ENCODE measurements around the gene ALDOC. TPM values are rescaled to one million over a fixed set of nuclear protein-coding genes. Genes with fewer than 3 reads are reported as not detected.

Gene ALDOC
- total and polyA plus RNA-seq, 2 experiments from 2014 or later: 33.5 to 157 TPM

DNA sequence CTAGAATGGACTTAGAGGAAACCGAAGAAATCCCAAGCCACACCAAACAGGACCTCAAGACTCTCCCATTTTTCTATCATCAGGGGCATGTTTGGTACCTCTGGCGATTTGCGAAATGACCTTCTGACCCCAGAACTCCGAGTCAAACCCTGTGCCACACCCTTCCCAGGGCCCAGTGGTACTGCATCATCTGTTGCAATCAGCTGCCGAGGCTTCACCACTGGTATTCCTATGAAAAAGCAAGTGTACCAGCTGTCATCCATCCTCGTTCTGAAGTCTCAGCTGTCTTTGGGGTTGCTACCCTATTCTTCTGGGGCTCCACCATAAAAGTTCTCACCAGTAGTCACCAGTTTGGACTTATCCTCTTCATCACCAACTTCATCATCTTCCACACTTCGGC is 39.6 kb upstream of the ALDOC start (continued):
- TF ChIP-seq, protein P1, sequence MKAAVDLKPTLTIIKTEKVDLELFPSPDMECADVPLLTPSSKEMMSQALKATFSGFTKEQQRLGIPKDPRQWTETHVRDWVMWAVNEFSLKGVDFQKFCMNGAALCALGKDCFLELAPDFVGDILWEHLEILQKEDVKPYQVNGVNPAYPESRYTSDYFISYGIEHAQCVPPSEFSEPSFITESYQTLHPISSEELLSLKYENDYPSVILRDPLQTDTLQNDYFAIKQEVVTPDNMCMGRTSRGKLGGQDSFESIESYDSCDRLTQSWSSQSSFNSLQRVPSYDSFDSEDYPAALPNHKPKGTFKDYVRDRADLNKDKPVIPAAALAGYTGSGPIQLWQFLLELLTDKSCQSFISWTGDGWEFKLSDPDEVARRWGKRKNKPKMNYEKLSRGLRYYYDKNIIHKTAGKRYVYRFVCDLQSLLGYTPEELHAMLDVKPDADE (IDR thresholded peaks at IDR 0.05): no peak
- TF ChIP-seq STAT1 (IDR thresholded peaks at IDR 0.05; ENCODE audit: unreplicated experiment): no peak
- no peak for TF ChIP-seq ZNF114 (CRISPR knock-in tag; IDR thresholded peaks at IDR 0.05)
- TF ChIP-seq, protein P2, sequence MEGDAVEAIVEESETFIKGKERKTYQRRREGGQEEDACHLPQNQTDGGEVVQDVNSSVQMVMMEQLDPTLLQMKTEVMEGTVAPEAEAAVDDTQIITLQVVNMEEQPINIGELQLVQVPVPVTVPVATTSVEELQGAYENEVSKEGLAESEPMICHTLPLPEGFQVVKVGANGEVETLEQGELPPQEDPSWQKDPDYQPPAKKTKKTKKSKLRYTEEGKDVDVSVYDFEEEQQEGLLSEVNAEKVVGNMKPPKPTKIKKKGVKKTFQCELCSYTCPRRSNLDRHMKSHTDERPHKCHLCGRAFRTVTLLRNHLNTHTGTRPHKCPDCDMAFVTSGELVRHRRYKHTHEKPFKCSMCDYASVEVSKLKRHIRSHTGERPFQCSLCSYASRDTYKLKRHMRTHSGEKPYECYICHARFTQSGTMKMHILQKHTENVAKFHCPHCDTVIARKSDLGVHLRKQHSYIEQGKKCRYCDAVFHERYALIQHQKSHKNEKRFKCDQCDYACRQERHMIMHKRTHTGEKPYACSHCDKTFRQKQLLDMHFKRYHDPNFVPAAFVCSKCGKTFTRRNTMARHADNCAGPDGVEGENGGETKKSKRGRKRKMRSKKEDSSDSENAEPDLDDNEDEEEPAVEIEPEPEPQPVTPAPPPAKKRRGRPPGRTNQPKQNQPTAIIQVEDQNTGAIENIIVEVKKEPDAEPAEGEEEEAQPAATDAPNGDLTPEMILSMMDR (conservative IDR thresholded peaks at IDR 0.05; ENCODE audit: low read depth in 2 of 2): no peak
- no peak for TF ChIP-seq NANOG (IDR thresholded peaks at IDR 0.05; ENCODE audit: borderline replicate concordance)

DNA sequence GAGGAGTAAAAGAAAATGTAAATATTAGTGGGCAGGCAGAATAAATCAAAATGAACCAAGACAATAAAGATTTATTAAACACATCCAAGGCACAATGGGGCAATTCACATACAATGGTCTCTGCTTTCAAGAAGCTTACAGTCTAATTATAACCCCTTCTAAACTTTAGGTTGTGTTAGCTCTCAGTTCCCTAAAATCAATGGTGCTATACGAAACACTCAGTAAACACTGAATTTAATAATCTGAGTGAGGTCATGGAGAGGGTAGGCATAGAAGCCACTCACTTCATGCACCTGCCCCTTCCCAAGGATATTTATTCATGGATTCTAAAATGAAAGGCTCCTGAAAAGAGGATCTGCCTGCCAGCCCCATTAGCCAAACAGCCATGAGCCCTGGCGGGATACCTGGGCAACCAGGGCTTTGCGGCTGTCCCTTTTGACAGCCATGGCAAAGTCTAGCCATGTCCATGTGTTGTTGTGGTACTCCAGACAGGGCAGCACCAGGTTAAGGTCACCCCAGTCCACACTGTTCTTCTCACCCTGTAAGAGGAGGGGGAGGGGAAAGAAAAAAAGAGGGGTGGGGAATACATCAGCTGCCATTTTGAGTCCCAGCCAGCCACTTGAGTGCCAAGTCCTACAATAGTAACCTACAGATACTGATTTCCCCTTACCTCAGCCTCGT is 38.7 kb upstream of the ALDOC start:
- H3K79me2 ChIP-seq (replicated peaks; ENCODE audit: insufficient read depth): no peaks in the 10 kb centered on the region
- no peak for ATAC-seq
- H3K27ac ChIP-seq (ENCODE audit: low read depth): no peak overlapping the region
- Mint-ChIP-seq H3K36me3 (ENCODE audit: low read depth) (peaks cover 93% of the 10 kb centered on the region), H3K4me1 (no peaks in the 10 kb centered on the region), H3K27ac (no peak overlapping the region), H3K27me3 (ENCODE audit: insufficient read depth, low read depth, poor library complexity) (no peaks in the 10 kb centered on the region), H3K4me3 (no peak overlapping the region), H3K9me3 (no peaks in the 10 kb centered on the region)
- no peak overlapping the region for H2AFZ ChIP-seq
- DNase-seq (ENCODE audit: low spot score): no peak
- peaks cover 47% of the 10 kb centered on the region for H4K20me1 ChIP-seq (replicated peaks; ENCODE audit: insufficient read depth)
- H3K27me3 ChIP-seq (ENCODE audit: insufficient read depth): no peaks in the 10 kb centered on the region
- no peaks in the 10 kb centered on the region for H3K9me2 ChIP-seq (ENCODE audit: insufficient read depth)
- no peak overlapping the region for H3K4me3 ChIP-seq
- peaks cover 66% of the 10 kb centered on the region for H3K36me3 ChIP-seq (ENCODE audit: insufficient read depth)
- peaks cover 8% of the 10 kb centered on the region for H3F3A ChIP-seq (replicated peaks; ENCODE audit: low read depth)
- H3K4me2 ChIP-seq: no peak overlapping the region
- H3K4me1 ChIP-seq (ENCODE audit: insufficient read depth): no peaks in the 10 kb centered on the region
- no peak for TF ChIP-seq NANOG (IDR thresholded peaks at IDR 0.05; ENCODE audit: borderline replicate concordance)
- no peak for TF ChIP-seq ZNF114 (CRISPR knock-in tag; IDR thresholded peaks at IDR 0.05)
- TF ChIP-seq EZH2phosphoT487 (IDR thresholded peaks at IDR 0.05; ENCODE audit: unreplicated experiment): no peak
- TF ChIP-seq, protein P1 (IDR thresholded peaks at IDR 0.05): no peak
- TF ChIP-seq EZH2 (IDR thresholded peaks at IDR 0.05; ENCODE audit: low read depth, unreplicated experiment): no peak
- no peak for TF ChIP-seq STAT1 (IDR thresholded peaks at IDR 0.05; ENCODE audit: unreplicated experiment)
- TF ChIP-seq, protein P3, sequence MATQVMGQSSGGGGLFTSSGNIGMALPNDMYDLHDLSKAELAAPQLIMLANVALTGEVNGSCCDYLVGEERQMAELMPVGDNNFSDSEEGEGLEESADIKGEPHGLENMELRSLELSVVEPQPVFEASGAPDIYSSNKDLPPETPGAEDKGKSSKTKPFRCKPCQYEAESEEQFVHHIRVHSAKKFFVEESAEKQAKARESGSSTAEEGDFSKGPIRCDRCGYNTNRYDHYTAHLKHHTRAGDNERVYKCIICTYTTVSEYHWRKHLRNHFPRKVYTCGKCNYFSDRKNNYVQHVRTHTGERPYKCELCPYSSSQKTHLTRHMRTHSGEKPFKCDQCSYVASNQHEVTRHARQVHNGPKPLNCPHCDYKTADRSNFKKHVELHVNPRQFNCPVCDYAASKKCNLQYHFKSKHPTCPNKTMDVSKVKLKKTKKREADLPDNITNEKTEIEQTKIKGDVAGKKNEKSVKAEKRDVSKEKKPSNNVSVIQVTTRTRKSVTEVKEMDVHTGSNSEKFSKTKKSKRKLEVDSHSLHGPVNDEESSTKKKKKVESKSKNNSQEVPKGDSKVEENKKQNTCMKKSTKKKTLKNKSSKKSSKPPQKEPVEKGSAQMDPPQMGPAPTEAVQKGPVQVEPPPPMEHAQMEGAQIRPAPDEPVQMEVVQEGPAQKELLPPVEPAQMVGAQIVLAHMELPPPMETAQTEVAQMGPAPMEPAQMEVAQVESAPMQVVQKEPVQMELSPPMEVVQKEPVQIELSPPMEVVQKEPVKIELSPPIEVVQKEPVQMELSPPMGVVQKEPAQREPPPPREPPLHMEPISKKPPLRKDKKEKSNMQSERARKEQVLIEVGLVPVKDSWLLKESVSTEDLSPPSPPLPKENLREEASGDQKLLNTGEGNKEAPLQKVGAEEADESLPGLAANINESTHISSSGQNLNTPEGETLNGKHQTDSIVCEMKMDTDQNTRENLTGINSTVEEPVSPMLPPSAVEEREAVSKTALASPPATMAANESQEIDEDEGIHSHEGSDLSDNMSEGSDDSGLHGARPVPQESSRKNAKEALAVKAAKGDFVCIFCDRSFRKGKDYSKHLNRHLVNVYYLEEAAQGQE (IDR thresholded peaks at IDR 0.05; ENCODE audit: unreplicated experiment): no peak
- TF ChIP-seq JUNB (IDR thresholded peaks at IDR 0.05; ENCODE audit: unreplicated experiment): no peak
- no peak for TF ChIP-seq POLR2AphosphoS5 (IDR thresholded peaks at IDR 0.05; ENCODE audit: low read depth)
